HepG2 (cell line): Measurements from ENCODE around the gene PSMD1. TPM values are rescaled to one million over a fixed set of nuclear protein-coding genes. Genes with fewer than 3 reads are reported as not detected.
A peak's percentile ranks its signal among the peaks of the same experiment; 100 is the strongest.

Source experiments
- ATAC-seq: fragments of 200-7000 bp; cut with Tn5 transposase; 3 replicates; pipeline ENCODE4 v1.9.1; 2020; ENCODE audit warnings: mild to moderate bottlenecking, moderate library complexity
- BruUV-seq: library from RNA; stranded (reverse); fragments of 400-500 nt; replicated peaks from 2 replicates; lab custom pipeline; 2021; lab: Mats Ljungman, UMichigan
- CTCF ChIA-PET: fragments of 300-600 bp; formaldehyde crosslinking; extraction: SDS; loops from one replicate; lab custom pipeline; 2021; ENCODE audit warnings: low total read pairs, inconsistent platforms, low intra/inter-chr PET ratio; lab: Yijun Ruan, JAX
- POLR2A ChIA-PET: fragments of 350-600 bp; sonication (Branson Sonifier 250); formaldehyde crosslinking; loops from one replicate; lab custom pipeline; 2020; ENCODE audit warnings: antibody characterized with exemption, inconsistent platforms; lab: Yijun Ruan, JAX
- DNase-seq: peaks from one replicate; pipeline ENCODE4 v3.0.0-alpha.2; 2015; ENCODE audit warnings: low spot score
- FAIRE-seq: peaks from 3 replicates; lab custom pipeline; 2011; peaks lifted over from hg19 to GRCh38; lab: Jason Lieb, UNC
- H2AFZ ChIP-seq: one replicate; pipeline ENCODE4 v1.6.1; 2011; ENCODE audit warnings: low read length, inconsistent platforms
- H3K27ac ChIP-seq: fragments of 300-600 bp; 3 replicates; pipeline ENCODE4 v1.8.0; 2011; ENCODE audit warnings: mixed run types, mild to moderate bottlenecking, mixed read lengths, low read length, inconsistent platforms; ENCODE audit not compliant: insufficient read depth; ENCODE audit errors: extremely low read length
- H3K27me3 ChIP-seq, 2 experiments: fragments of 200-600 bp in 1 of 2; 2 replicates in 1 of 2; 3 replicates in 1 of 2; pipeline versions ENCODE4 v1.6.0 to v1.8.0; 2011; ENCODE audit warnings: low read length in 2 of 2, mild to moderate bottlenecking in 2 of 2, moderate library complexity in 2 of 2, inconsistent platforms in 1 of 2; ENCODE audit not compliant: insufficient read depth in 2 of 2, control insufficient read depth in 1 of 2
- H3K36me3 ChIP-seq, 2 experiments: fragments of 200-600 bp in 1 of 2; replicated peaks in 1 of 2; 2 replicates in 1 of 2; 3 replicates in 1 of 2; pipeline versions ENCODE4 v1.5.1 to v1.8.0; 2011; ENCODE audit warnings: low read length in 2 of 2, inconsistent platforms in 1 of 2; ENCODE audit not compliant: insufficient read depth in 2 of 2, control insufficient read depth in 1 of 2
- H3K4me1 ChIP-seq: 2 replicates; pipeline ENCODE4 v1.5.1; 2012; ENCODE audit warnings: low read length, inconsistent platforms; ENCODE audit not compliant: insufficient read depth
- H3K4me2 ChIP-seq: 2 replicates; pipeline ENCODE4 v1.6.0; 2011; ENCODE audit warnings: low read depth, low read length, inconsistent platforms
- H3K4me3 ChIP-seq, 3 experiments: fragments of 200-600 bp in 1 of 3; sonication (generic), shearing (Covaris generic) in 1 of 3; replicated peaks in 1 of 3; 2 replicates each; pipeline ENCODE4 v1.5.1; 2011 to 2016; ENCODE audit warnings: low read length in 3 of 3, inconsistent platforms in 2 of 3, low read depth in 2 of 3, mild to moderate bottlenecking in 2 of 3, control low read depth in 1 of 3, mixed read lengths in 1 of 3; ENCODE audit not compliant: insufficient read depth in 1 of 3
- H3K79me2 ChIP-seq: one replicate; pipeline ENCODE4 v1.6.1; 2011; ENCODE audit warnings: low read length, inconsistent platforms; ENCODE audit not compliant: insufficient read depth
- H3K9ac ChIP-seq: 2 replicates; pipeline ENCODE4 v1.6.0; 2011; ENCODE audit warnings: mild to moderate bottlenecking, low read depth, low read length, inconsistent platforms; ENCODE audit not compliant: insufficient read depth
- H3K9me3 ChIP-seq: 2 replicates; pipeline ENCODE4 v1.5.1; 2012; ENCODE audit warnings: mild to moderate bottlenecking, low read length
- H4K20me1 ChIP-seq: 2 replicates; pipeline ENCODE4 v1.6.0; 2011; ENCODE audit warnings: inconsistent platforms, mild to moderate bottlenecking, low read length, moderate library complexity; ENCODE audit not compliant: insufficient read depth
- FOSL1 ChIP-seq: sonication (generic); formaldehyde crosslinking; IDR thresholded peaks from 2 replicates; pipeline ENCODE4 v1.9.0; 2021; ENCODE audit warnings: missing genetic modification reagents, borderline replicate concordance
- HMG20B ChIP-seq: conservative IDR thresholded peaks from 2 replicates; pipeline ENCODE4 v1.6.1; 2016; ENCODE audit warnings: missing genetic modification reagents, missing compliant biosample characterization
- KDM1A ChIP-seq: IDR thresholded peaks from 2 replicates; pipeline ENCODE4 v1.6.1; 2016; ENCODE audit warnings: missing compliant biosample characterization
- KMT2B ChIP-seq: IDR thresholded peaks from 2 replicates; pipeline ENCODE4 v1.6.1; 2016; ENCODE audit warnings: missing genetic modification reagents, missing compliant biosample characterization
- MED1 ChIP-seq: sonication (generic); formaldehyde crosslinking; IDR thresholded peaks from 2 replicates; pipeline ENCODE4 v1.4.0; 2020; ENCODE audit warnings: missing genetic modification reagents
- MEIS1 ChIP-seq: sonication (generic); formaldehyde crosslinking; IDR thresholded peaks from 2 replicates; pipeline ENCODE4 v1.9.0; 2021; ENCODE audit warnings: mild to moderate bottlenecking, missing genetic modification reagents, moderate library complexity, borderline replicate concordance
- NCOR1 ChIP-seq: fragments of 200-600 bp; sonication (generic); IDR thresholded peaks from 2 replicates; pipeline ENCODE4 v1.7.0; 2017; ENCODE audit warnings: antibody characterized with exemption, low read length, borderline replicate concordance
- NFATC3 ChIP-seq: sonication (generic); formaldehyde crosslinking; IDR thresholded peaks from 2 replicates; pipeline ENCODE4 v1.5.1; 2020; ENCODE audit warnings: mild to moderate bottlenecking, missing genetic modification reagents
- PHF5A ChIP-seq: IDR thresholded peaks from one replicate; pipeline ENCODE4 v1.6.1; 2018; ENCODE audit warnings: low read depth, missing genetic modification reagents; ENCODE audit not compliant: unreplicated experiment
- SP4 ChIP-seq: sonication (generic); formaldehyde crosslinking; IDR thresholded peaks from 2 replicates; pipeline ENCODE4 v1.8.1; 2023; ENCODE audit warnings: mild to moderate bottlenecking, missing genetic modification reagents
- ZBTB42 ChIP-seq: sonication (generic); formaldehyde crosslinking; IDR thresholded peaks from 2 replicates; pipeline ENCODE4 v1.5.0; 2020; ENCODE audit warnings: mild to moderate bottlenecking, missing genetic modification reagents
- ZNF468 ChIP-seq: sonication (generic); formaldehyde crosslinking; IDR thresholded peaks from 2 replicates; pipeline ENCODE4 v1.8.0; 2022; ENCODE audit warnings: mild to moderate bottlenecking, moderate library complexity, missing genetic modification reagents
- WGBS: methylation state at CpG from one replicate; pipeline ENCODE4 v1.1.6; 2017; ENCODE audit warnings: low lambda C conversion rate; 5-methylcytosine and 5-hydroxymethylcytosine counted together
- in situ Hi-C: cut with HindIII; loops from 2 replicates; pipeline ENCODE4 v1.10.0; 2017; ENCODE audit warnings: low pct_unique_long_range_greater_than_20kb; ENCODE audit not compliant: extremely low pct_ligation_motif_present
- intact Hi-C: fragments of 100-400 bp; cut with micrococcal nuclease; formaldehyde crosslinking; loops from one replicate; pipeline ENCODE4 v1.10.0; 2022; ENCODE audit not compliant: unreplicated experiment
- polyA plus RNA-seq, 8 experiments: library from polyadenylated mRNA; depleted of rRNA in 3 of 8; stranded (reverse) in 7 of 8; unstranded in 1 of 8; fragments of >200 nt; fragmentation: Illumina TruSeq in 4 of 8; extraction: Trizol in 4 of 8; gene quantifications; 2 replicates each; pipeline versions ENCODE4 v1.2.1 to v1.2.3, GENCODE V29; 2011 to 2016; ENCODE audit warnings: low read depth in 4 of 8, missing spikeins in 1 of 8, mixed read lengths in 1 of 8; ENCODE audit not compliant: insufficient read depth in 1 of 8
- total RNA-seq, 5 experiments: library from RNA; depleted of rRNA; stranded (reverse); fragments of >200 nt; fragmentation: Illumina TruSeq; extraction: Trizol; gene quantifications; 2 replicates each; pipeline ENCODE4 v1.2.3, GENCODE V29; 2016; ENCODE audit warnings: low read depth in 1 of 5
- TF ChIP-seq, protein P1 (sequence below): fragments of 450-650 bp; IDR thresholded peaks from 2 replicates; pipeline ENCODE4 v1.6.1; 2016
- TF ChIP-seq, protein P2 (sequence below): sonication (generic); formaldehyde crosslinking; IDR thresholded peaks from 2 replicates; pipeline ENCODE4 v1.5.0; 2020; ENCODE audit warnings: missing genetic modification reagents
- TF ChIP-seq, protein P3 (sequence below): sonication (generic); formaldehyde crosslinking; IDR thresholded peaks from 2 replicates; pipeline ENCODE4 v1.8.1; 2023; ENCODE audit warnings: mild to moderate bottlenecking, missing genetic modification reagents
- TF ChIP-seq, protein P4 (sequence below): sonication (generic); formaldehyde crosslinking; IDR thresholded peaks from 2 replicates; pipeline ENCODE4 v1.4.0; 2020; ENCODE audit warnings: mild to moderate bottlenecking, missing genetic modification reagents
- TF ChIP-seq, protein P5 (sequence below): sonication (generic); formaldehyde crosslinking; IDR thresholded peaks from 2 replicates; pipeline ENCODE4 v1.4.0; 2020; ENCODE audit warnings: mild to moderate bottlenecking, missing genetic modification reagents, borderline replicate concordance

PSMD1 gene
- total and polyA plus RNA-seq, 2 of the 13 experiments (the other 11 are each of a cell fraction or from before 2014, with no cell fraction given) = 136 to 191 TPM

DNA sequence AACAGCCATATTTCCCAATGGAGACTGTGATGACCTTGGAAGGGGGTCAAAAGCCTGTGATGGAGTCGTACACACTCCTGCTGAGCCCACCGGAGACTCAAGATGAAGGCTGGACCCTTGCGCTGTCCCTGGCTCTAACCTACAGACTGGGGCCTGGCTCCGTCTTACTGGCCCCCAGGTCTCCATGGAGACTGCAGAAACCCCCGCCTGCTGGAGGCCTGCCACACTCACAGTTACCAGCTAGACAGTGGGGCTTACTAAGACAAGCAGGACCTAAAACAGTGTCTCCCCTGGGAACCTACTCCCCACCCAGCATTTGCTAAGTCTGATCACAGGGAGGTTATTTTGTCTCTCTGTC, 9.8 kb upstream of the PSMD1 start:
- FAIRE-seq (no peak), DNase-seq (no peak), ATAC-seq (no peak)
- intact Hi-C loops (loop anchor here (10.0 kb wide), 1 partner anchor 658 kb away; the partner anchor contains the start of gene PTMA), in situ Hi-C loops (no loop called here)
- H3K36me3 ChIP-seq = peaks cover 7 to 29% of the 10 kb centered on the region in 2 experiments
- no peak overlapping the region for H3K4me3 ChIP-seq
- H2AFZ ChIP-seq = no peak overlapping the region
- H3K9me3 ChIP-seq = no peaks in the 10 kb centered on the region
- peak overlapping the region; percentile 58 for H3K9ac ChIP-seq
- H3K27me3 ChIP-seq = no peaks in the 10 kb centered on the region
- H3K4me1 ChIP-seq = peaks cover 72% of the 10 kb centered on the region
- H3K27ac ChIP-seq = peak overlapping the region; percentile 97
- no peaks in the 10 kb centered on the region for H3K79me2 ChIP-seq
- BruUV-seq = no TSS peak
- ChIA-PET POLR2A (interaction anchor here (1.1 to 7.7 kb wide), 2 partner anchors 8 to 13 kb away, joined by 5 to 399 read pairs; partner anchors contain the start of gene C2orf72), CTCF (no interaction called here)
- H4K20me1 ChIP-seq = no peaks in the 10 kb centered on the region
- peak overlapping the region; percentile 55 for H3K4me2 ChIP-seq
- WGBS = 90% methylated on average over 5 of the region's 5 CpGs
- TF ChIP-seq, protein P1, sequence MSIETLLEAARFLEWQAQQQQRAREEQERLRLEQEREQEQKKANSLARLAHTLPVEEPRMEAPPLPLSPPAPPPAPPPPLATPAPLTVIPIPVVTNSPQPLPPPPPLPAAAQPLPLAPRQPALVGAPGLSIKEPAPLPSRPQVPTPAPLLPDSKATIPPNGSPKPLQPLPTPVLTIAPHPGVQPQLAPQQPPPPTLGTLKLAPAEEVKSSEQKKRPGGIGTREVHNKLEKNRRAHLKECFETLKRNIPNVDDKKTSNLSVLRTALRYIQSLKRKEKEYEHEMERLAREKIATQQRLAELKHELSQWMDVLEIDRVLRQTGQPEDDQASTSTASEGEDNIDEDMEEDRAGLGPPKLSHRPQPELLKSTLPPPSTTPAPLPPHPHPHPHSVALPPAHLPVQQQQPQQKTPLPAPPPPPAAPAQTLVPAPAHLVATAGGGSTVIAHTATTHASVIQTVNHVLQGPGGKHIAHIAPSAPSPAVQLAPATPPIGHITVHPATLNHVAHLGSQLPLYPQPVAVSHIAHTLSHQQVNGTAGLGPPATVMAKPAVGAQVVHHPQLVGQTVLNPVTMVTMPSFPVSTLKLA = no peak
- TF ChIP-seq MED1 (CRISPR knock-in tag) (0 out of 2 replicates have a peak, but pooled peaks have one; percentile 8), MEIS1 (CRISPR knock-in tag) (0 out of 2 replicates have a peak, but pooled peaks have one; percentile 22), SP4 (CRISPR knock-in tag) (no peak), HMG20B (CRISPR knock-in tag) (no peak), ZBTB42 (CRISPR knock-in tag) (no peak), KDM1A (no peak), ZNF468 (CRISPR knock-in tag) (no peak), NFATC3 (CRISPR knock-in tag) (no peak), PHF5A (CRISPR knock-in tag) (peak; percentile 12), NCOR1 (no peak), KMT2B (0 out of 2 replicates have a peak, but pooled peaks have one; percentile 9), FOSL1 (CRISPR knock-in tag) (no peak)
- TF ChIP-seq, protein P2, sequence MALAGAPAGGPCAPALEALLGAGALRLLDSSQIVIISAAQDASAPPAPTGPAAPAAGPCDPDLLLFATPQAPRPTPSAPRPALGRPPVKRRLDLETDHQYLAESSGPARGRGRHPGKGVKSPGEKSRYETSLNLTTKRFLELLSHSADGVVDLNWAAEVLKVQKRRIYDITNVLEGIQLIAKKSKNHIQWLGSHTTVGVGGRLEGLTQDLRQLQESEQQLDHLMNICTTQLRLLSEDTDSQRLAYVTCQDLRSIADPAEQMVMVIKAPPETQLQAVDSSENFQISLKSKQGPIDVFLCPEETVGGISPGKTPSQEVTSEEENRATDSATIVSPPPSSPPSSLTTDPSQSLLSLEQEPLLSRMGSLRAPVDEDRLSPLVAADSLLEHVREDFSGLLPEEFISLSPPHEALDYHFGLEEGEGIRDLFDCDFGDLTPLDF (CRISPR knock-in tag) = no peak
- TF ChIP-seq, protein P3, sequence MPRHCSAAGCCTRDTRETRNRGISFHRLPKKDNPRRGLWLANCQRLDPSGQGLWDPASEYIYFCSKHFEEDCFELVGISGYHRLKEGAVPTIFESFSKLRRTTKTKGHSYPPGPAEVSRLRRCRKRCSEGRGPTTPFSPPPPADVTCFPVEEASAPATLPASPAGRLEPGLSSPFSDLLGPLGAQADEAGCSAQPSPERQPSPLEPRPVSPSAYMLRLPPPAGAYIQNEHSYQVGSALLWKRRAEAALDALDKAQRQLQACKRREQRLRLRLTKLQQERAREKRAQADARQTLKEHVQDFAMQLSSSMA (CRISPR knock-in tag) = peak; percentile 45; the same call in 1 of the 2 replicates
- TF ChIP-seq, protein P4, sequence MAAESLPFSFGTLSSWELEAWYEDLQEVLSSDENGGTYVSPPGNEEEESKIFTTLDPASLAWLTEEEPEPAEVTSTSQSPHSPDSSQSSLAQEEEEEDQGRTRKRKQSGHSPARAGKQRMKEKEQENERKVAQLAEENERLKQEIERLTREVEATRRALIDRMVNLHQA (CRISPR knock-in tag) = 0 out of 2 replicates have a peak, but pooled peaks have one; percentile 18
- TF ChIP-seq, protein P5, sequence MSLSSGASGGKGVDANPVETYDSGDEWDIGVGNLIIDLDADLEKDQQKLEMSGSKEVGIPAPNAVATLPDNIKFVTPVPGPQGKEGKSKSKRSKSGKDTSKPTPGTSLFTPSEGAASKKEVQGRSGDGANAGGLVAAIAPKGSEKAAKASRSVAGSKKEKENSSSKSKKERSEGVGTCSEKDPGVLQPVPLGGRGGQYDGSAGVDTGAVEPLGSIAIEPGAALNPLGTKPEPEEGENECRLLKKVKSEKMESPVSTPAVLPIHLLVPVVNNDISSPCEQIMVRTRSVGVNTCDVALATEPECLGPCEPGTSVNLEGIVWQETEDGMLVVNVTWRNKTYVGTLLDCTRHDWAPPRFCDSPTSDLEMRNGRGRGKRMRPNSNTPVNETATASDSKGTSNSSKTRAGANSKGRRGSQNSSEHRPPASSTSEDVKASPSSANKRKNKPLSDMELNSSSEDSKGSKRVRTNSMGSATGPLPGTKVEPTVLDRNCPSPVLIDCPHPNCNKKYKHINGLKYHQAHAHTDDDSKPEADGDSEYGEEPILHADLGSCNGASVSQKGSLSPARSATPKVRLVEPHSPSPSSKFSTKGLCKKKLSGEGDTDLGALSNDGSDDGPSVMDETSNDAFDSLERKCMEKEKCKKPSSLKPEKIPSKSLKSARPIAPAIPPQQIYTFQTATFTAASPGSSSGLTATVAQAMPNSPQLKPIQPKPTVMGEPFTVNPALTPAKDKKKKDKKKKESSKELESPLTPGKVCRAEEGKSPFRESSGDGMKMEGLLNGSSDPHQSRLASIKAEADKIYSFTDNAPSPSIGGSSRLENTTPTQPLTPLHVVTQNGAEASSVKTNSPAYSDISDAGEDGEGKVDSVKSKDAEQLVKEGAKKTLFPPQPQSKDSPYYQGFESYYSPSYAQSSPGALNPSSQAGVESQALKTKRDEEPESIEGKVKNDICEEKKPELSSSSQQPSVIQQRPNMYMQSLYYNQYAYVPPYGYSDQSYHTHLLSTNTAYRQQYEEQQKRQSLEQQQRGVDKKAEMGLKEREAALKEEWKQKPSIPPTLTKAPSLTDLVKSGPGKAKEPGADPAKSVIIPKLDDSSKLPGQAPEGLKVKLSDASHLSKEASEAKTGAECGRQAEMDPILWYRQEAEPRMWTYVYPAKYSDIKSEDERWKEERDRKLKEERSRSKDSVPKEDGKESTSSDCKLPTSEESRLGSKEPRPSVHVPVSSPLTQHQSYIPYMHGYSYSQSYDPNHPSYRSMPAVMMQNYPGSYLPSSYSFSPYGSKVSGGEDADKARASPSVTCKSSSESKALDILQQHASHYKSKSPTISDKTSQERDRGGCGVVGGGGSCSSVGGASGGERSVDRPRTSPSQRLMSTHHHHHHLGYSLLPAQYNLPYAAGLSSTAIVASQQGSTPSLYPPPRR (CRISPR knock-in tag) = peak; percentile 12; the same call in 1 of the 2 replicates
